GM19328 (cell line): Measurements from ENCODE around the gene ACSF3.
"Not testable (repeated sequence)": the region's sequence is repeated elsewhere in the genome, so short reads cannot be mapped to it uniquely, and the experiment has no call there.

Source experiments
- ATAC-seq: cut with Tn5 transposase; IDR thresholded peaks from one replicate; pipeline ENCODE4 v1.9.1; 2021; ENCODE audit warnings: mild to moderate bottlenecking, moderate library complexity; ENCODE audit not compliant: unreplicated experiment

ACSF3 gene

DNA sequence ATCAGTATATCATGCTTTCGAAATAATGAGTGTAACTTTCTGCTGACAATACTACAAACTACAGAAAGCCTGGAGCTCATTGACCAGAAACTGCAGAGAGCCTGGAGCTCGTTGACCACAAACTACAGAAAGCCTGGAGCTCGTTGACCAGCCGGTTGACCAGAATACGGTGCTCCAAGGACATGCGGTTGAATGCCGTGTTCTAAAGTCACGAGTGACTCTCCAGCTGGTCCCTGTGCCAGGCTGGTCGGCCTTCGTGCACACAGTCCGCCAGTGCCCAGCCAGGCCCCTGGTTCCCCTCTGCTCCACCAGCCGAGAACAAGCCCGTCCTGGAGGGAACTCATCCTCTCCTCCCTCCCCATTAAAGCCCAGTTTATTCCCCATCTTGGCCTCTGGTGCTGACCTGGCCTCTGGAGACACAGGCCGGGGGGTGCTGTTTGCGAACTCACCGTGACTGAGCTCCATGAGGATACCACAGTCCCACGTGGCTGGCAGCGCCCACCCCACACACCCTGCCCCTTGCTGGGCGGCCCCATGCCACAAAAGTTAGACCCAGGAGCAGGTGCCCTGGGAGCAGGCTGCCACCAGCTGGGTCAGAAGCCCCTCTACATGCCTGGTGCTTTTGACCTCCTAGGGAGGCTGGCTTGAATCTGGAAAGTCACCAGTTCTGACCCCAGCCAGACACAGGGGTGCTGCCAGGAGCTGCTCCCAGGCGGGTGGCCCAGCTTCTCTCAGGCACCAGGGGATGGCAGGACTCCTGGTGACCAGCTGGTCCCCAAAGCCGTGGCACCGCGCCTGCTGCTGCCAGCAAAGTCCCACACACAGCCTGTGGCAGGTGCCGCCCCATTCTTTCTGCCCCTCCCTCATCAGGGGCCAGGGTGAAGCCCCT, 62.4 kb downstream of the ACSF3 start:
- no peak for ATAC-seq

DNA sequence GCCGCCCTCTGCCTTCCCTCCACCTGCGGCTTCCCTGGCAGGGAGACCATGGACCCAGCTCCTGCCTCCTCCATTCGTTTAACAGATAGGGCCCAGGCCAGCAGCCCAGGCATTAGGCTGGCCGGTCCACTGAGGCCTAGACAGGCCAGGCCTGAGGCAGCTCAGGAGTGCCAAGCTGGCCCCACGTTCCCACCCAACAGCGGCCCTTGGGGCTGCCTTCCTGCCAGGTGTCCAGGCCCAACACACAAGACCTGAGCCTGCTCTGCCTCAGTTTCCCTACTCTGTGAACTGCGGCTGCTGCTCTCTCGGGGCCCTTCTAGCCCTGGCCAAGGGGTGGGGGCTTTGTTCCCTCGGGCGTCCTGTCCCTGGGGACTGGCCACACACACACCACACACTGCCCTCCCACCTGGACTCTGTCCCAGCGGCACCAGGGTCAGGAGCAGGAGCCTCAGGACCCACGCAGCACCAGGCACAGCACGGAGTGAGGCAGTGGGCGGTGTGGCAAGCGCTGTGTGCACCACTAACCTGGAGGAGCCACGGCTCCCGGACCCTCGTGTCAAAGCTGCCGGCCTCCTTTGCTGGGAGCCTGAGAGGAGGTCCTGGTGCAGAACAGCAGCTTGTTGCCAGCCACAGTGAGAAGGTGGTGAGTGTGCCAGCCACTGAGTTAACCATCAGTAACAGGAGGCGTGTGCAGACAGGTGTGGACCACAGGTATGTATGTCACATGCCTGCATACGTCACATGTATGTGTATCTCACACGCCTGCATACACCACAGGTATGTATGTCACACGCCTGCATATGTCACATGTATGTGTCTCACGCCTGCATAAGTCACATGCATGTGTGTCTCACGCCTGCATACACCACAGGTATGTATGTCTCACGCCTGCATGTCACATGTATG, 63.3 kb downstream of the ACSF3 start:
- no peak for ATAC-seq

DNA sequence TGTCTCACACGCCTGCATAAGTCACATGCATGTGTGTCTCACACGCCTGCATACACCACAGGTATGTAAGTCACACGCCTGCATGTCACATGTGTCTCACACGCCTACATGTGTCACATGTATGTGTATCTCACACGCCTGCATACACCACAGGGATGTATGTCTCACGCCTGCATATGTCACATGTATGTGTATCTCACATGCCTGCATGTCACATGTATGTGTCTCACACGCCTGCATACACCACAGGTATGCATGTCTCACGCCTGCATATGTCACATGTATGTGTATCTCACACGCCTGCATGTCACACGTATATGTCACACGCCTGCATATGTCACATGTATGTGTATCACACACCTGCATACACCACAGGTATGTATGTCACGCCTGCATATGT, 64.1 kb downstream of the ACSF3 start:
- no peak for ATAC-seq

DNA sequence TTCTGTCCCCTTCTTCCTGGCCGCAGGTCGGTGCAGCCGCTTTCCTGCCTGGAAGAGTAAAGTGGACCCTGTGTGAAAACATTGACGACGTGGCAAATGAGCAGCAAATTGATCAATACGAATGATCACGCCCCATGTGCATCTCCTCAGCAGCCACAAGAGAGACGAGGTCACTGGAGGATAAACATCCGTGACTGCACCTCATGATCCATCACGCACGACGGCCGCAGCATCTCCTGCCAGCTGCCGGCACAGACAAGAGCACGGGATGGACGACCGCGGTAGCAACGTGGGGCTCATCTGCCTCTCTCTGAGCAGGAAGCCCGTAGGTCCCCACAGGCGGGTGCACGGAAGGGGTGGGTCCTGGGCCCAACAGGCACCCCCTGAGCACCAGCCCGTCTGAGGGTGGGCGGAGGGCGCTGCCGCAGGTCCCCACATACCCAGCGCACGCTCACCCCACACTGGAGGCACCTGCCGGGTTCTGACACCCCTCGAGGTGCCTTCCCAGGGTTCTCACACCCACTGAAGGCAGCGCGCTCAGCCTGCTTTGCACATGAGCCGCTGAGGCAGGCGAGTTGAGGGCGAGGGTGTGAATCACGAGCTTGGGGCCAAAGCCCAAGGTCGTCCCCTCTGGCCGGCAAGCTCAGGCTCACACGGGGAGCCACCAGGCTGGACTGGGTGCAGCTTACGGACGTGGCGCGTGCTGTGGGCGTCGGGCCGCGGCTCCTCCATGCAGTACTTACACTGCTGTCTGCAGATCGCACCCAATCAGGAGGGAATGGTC, 65.6 kb downstream of the ACSF3 start:
- no peak for ATAC-seq

DNA sequence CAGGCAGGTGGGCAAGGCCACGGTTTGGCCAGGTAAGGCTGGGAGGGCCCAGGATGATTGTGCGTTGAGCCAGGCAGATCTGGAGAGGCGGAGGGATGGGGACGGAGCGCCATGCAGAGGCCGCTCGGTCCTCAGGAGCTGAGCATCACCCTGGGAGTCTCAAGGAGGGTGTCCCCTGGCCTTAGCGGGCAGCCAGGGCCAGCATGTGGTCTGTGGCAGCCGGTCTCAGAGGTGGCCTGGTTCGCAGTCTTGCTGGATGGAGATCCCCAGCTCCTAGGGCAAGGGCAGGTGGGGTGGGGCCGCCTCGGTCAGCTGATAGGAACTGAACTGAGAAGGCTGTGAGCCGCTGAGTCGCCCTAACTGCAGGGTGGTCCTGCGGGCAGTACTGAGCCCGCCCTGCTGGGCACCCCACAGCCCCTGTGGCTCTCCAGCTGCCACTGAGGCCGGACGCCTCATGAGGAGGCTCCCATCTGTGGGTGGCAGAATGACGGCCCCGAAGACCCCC, 66.2 kb downstream of the ACSF3 start:
- ATAC-seq: no peak

GRCh38 chr16:89160977-89161701, 67.5 kb downstream of the ACSF3 start:
- no peak for ATAC-seq

- ATAC-seq: no peak
These were observed 68.4 kb downstream of the ACSF3 start for GRCh38 chr16:89161763-89162713.

DNA sequence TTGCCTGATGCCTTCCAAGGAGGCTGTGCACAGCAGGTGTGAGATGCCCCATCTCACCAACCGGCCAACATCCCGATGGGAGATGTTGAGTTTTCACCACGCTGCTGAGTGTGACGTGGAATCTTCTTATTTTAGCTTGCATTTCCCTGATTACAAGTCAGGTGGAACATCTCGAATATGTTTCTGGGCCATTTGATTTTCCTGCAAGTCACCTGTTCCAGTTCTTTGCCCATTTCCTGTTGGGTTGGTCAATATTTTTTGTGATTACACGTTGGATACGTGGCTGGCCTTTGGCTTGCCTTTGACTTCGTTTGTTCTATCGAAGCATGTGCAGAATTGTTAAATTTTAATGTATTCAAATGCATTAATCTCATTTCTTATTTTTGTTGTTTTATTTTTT, 69.6 kb downstream of the ACSF3 start:
- ATAC-seq: no peak

- ATAC-seq: no peak
These were observed 70.8 kb downstream of the ACSF3 start for GRCh38 chr16:89164436-89164835.

GRCh38 chr16:89164847-89165680, 71.4 kb downstream of the ACSF3 start:
- ATAC-seq: no peak

GRCh38 chr16:89165681-89165979, 72.0 kb downstream of the ACSF3 start:
- ATAC-seq: not testable (repeated sequence)

DNA sequence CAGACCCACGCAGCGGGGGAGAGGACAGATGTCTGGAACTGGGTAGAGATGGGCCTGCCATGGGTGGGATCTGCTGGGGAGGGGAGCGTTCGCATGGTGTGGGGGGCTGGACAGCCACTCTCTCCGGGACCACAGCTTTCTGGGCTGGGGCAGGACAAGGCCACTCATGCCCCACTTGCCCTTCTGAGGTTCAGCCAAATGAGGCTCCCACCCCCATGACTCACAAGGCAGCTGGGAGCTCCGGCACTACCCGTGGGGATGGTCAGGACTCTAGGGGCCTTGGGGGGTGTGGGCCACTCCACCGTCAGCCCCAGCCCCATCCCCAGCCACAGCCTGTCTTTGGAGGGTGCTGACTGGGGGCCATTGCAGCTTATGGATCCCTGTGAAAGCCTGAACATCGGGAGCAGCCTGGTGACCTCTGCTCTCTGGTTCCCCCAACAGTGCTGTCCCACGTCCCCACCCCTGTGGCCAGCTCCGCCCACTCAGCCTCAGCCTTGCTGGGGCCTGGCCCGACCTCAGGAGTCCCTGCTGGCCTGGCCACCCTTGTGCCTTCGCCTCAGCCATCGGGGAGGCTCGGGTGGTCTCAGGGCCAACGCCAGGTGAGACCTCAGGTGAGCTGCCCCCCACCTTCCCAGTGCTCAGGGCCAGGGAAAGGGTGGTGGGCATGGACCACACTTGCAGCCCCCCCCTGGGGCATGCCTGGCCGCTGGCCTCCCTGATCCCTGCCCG, 73.2 kb downstream of the ACSF3 start:
- ATAC-seq: no peak

DNA sequence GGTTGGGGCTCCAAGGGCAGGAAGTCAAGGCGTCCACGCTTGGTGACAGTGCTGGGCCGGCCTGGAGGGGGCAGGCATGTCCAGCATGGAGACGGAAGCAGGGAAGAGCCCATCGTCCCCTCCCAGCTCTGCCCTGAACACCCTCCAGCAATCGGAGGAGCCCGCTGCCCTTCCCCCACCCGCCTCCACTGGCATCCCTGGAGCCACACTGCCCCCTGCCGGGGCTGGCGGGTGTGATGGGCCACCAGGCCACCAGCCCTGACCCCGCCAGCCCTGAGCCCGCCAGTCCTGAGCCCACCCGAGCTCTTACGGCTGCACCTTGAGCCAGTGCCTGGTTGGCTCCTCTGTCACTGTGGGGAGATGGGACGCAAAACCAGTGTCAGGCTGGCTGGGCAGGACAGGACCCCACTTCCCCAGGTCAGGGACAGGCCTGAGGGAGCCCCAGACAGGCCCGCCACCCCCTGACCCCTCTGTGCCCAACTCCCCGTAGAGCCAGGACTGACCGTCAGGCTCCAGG, 73.8 kb downstream of the ACSF3 start:
- no peak for ATAC-seq

- no peak for ATAC-seq
These were observed 74.9 kb downstream of the ACSF3 start for GRCh38 chr16:89168381-89169189.

DNA sequence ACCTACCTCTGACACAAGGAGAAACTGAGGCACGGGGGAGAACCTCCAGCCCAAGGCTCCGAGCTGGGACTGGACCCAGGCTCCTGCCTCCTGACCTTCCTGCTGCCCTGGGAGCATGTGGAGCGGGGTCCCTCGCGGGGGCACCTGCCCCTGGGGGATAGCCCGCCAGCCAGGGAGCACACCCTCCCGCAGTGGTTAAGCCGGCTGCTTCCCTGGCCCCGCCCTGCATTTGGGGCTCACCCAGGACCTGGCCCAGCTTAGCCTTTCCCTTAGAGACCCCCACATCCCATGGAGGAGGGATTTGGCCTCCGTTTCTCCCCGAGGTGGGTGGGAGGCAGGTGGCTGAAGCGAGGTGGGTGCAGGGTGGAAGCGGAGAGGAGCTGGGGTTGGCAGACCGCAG, 76.1 kb downstream of the ACSF3 start:
- no peak for ATAC-seq

- ATAC-seq: no peak
These were observed 76.9 kb downstream of the ACSF3 start for GRCh38 chr16:89170346-89171215.
